Spleen (tissue), 11 donors: ENCODE results near the gene RNF224. TPM values are rescaled to one million over a fixed set of nuclear protein-coding genes. Genes with fewer than 3 reads are reported as not detected.

ENCODE experiments used
- DNase-seq: peaks from one replicate; pipeline ENCODE4 v3.0.0-alpha.2; 2020
- H3K27ac ChIP-seq, 8 donors: fragments of 200-600 bp; sonication (generic) in 7 of 8; 1 replicate in 4 of 8; 2 replicates in 4 of 8; pipeline versions ENCODE4 v1.5.0 to v1.8.0; 2016 to 2021; ENCODE audit warnings: inconsistent platforms in 4 of 8, mild to moderate bottlenecking in 4 of 8, moderate library complexity in 1 of 8
- H3K27me3 ChIP-seq, 7 donors: fragments of 200-600 bp; sonication (generic) in 6 of 7; replicated peaks in 1 of 7; 1 replicate in 4 of 7; 2 replicates in 3 of 7; pipeline versions ENCODE4 v1.5.0 to v1.8.0; 2016 to 2021; ENCODE audit warnings: inconsistent platforms in 3 of 7, mild to moderate bottlenecking in 1 of 7
- H3K36me3 ChIP-seq, 6 donors: fragments of 200-600 bp; sonication (generic) in 5 of 6; 1 replicate in 4 of 6; 2 replicates in 2 of 6; pipeline versions ENCODE4 v1.5.0 to v1.8.0; 2016 to 2021; ENCODE audit warnings: inconsistent platforms in 2 of 6
- H3K4me1 ChIP-seq, 6 donors: fragments of 200-600 bp; sonication (generic) in 5 of 6; 1 replicate in 3 of 6; 2 replicates in 3 of 6; pipeline versions ENCODE4 v1.5.0 to v1.8.0; 2016 to 2021; ENCODE audit warnings: inconsistent platforms in 3 of 6
- H3K4me3 ChIP-seq, 8 donors: fragments of 200-600 bp; sonication (generic) in 7 of 8; 1 replicate in 4 of 8; 2 replicates in 4 of 8; pipeline versions ENCODE4 v1.5.0 to v1.8.0; 2016 to 2021; ENCODE audit warnings: inconsistent platforms in 4 of 8, mild to moderate bottlenecking in 4 of 8, moderate library complexity in 2 of 8
- H3K9me3 ChIP-seq, 8 donors: fragments of 200-600 bp; sonication (generic) in 7 of 8; 1 replicate in 4 of 8; 2 replicates in 4 of 8; pipeline versions ENCODE4 v1.5.0 to v1.8.0; 2016 to 2021; ENCODE audit warnings: inconsistent platforms in 4 of 8
- CTCF ChIP-seq, 11 experiments: fragments of 200-600 bp in 7 of 11; fragments of 450-650 bp in 4 of 11; sonication (generic) in 4 of 11; IDR thresholded peaks in 8 of 11; conservative IDR thresholded peaks in 3 of 11; 1 replicate in 7 of 11; 2 replicates in 4 of 11; pipeline versions ENCODE4 v1.4.0 to v1.8.0; 2016 to 2021; ENCODE audit warnings: antibody characterized with exemption in 11 of 11, inconsistent platforms in 4 of 11, mild to moderate bottlenecking in 1 of 11
- POLR2A ChIP-seq, 3 donors: fragments of 450-650 bp; IDR thresholded peaks; one replicate each; pipeline ENCODE4 v1.5.1; 2017; ENCODE audit warnings: antibody characterized with exemption in 3 of 3, mild to moderate bottlenecking in 1 of 3
- POLR2AphosphoS5 ChIP-seq, 3 donors: sonication (generic); formaldehyde crosslinking; IDR thresholded peaks; one replicate each; pipeline ENCODE4 v1.5.1; 2017; ENCODE audit warnings: antibody characterized with exemption in 3 of 3
- WGBS, 5 donors: extraction: QIAGEN DNeasy Blood & Tissue Kit in 3 of 5; methylation state at CpG; one replicate each; pipeline versions ENCODE4 v1.1.5 to v1.1.7; 2013 to 2018; 5-methylcytosine and 5-hydroxymethylcytosine counted together
- intact Hi-C: fragments of 100-400 bp; cut with DNase I; formaldehyde crosslinking; loops from one replicate; pipeline ENCODE4 v1.15.0; 2023; ENCODE audit warnings: low total_unique reads
- polyA plus RNA-seq, 3 donors: library from polyadenylated mRNA; stranded (reverse); fragments of 200-250 nt; gene quantifications; one replicate each; pipeline ENCODE4 v1.2.1, GENCODE V29; 2013
- total RNA-seq, 7 donors: library from RNA; depleted of rRNA in 3 of 7; stranded (reverse); fragments of >200 nt in 3 of 7; fragmentation: NEBNext Ultra II Directional in 4 of 7; extraction: Animal tissue kit (Norgen Biotek cat#: 25700) in 4 of 7; gene quantifications; one replicate each; pipeline versions ENCODE4 v1.1.0 to v1.2.1, GENCODE V29; 2016 to 2021
- donor health status: healthy with polysubstance abuse.
- donor health status: DM: no; HTN: no; CAD: no; lungs with moderate emphysema.
- donor health status: DM: no; HTN: no; CAD: no.
- donor health status: Bipolar disorder and iron deficiency.
- donor health status: healthy.
- donor health status: DM: no; HTN: no; CAD: no.
- donor health status: DM: yes; HTN: yes; CAD: no.

RNF224 gene
- total and polyA plus RNA-seq, 10 donors = not detected

GRCh38 chr9:137263506-137263905, 36.2 kb downstream of the RNF224 start:
- Histone ChIP-seq H3K4me1 (peaks cover 0 to 35% (median 12%) of the 10 kb centered on the region in 6 donors), H3K27ac (no peak overlapping the region), H3K27me3 (no peaks in the 10 kb centered on the region), H3K4me3 (no peak overlapping the region), H3K36me3 (peaks cover 0 to 84% (median 42%) of the 10 kb centered on the region in 6 donors), H3K9me3 (no peaks in the 10 kb centered on the region)
- intact Hi-C loops = no loop called here
- WGBS, 5 donors = 77 to 90% (median 81%) methylated on average over 8 to 10 of the region's 10 CpGs
- TF ChIP-seq CTCF (IDR thresholded peaks at IDR 0.05 in 8 of 11, conservative IDR thresholded peaks at IDR 0.05 in 3 of 11) = no peak
- no peak for TF ChIP-seq POLR2A (IDR thresholded peaks at IDR 0.05)
- TF ChIP-seq POLR2AphosphoS5 (IDR thresholded peaks at IDR 0.05) = no peak
- DNase-seq = peak; percentile 53

GRCh38 chr9:137264067-137264466, 36.8 kb downstream of the RNF224 start:
- peaks cover 4 to 37% (median 17%) of the 10 kb centered on the region in 6 donors for H3K4me1 ChIP-seq
- peaks cover 0 to 84% (median 37%) of the 10 kb centered on the region in 6 donors for H3K36me3 ChIP-seq
- DNase-seq = peak; percentile 63
- H3K27me3 ChIP-seq = no peaks in the 10 kb centered on the region
- TF ChIP-seq CTCF (IDR thresholded peaks at IDR 0.05 in 8 of 11, conservative IDR thresholded peaks at IDR 0.05 in 3 of 11) (no peak), POLR2AphosphoS5 (IDR thresholded peaks at IDR 0.05) (peak in 1 of 3 donors; percentile 48)
- H3K4me3 ChIP-seq = no peak overlapping the region
- H3K27ac ChIP-seq = no peak overlapping the region
- H3K9me3 ChIP-seq = no peaks in the 10 kb centered on the region
- intact Hi-C loops = no loop called here
- WGBS, 5 donors = 93 to 96% (median 95%) methylated on average over 22 of the region's 22 CpGs

GRCh38 chr9:137265496-137266161, 38.3 kb downstream of the RNF224 start:
- intact Hi-C loops = no loop called here
- Histone ChIP-seq H3K4me1 (peaks cover 12 to 48% (median 30%) of the 10 kb centered on the region in 6 donors), H3K9me3 (no peaks in the 10 kb centered on the region), H3K27me3 (no peaks in the 10 kb centered on the region), H3K36me3 (peaks cover 0 to 92% (median 36%) of the 10 kb centered on the region in 6 donors), H3K4me3 (no peak overlapping the region), H3K27ac (peak overlapping the region in 1 of 8 donors; percentile 14)
- TF ChIP-seq POLR2AphosphoS5 (IDR thresholded peaks at IDR 0.05) (peak in 1 of 3 donors; percentile 34), POLR2A (IDR thresholded peaks at IDR 0.05) (no peak)
- DNase-seq = peak; percentile 64
- 93 to 97% (median 94%) methylated on average over 9 to 29 of the region's 29 CpGs for WGBS, 5 donors

- intact Hi-C loops = no loop called here
- peaks cover 0 to 93% (median 39%) of the 10 kb centered on the region in 6 donors for H3K36me3 ChIP-seq
- WGBS, 5 donors = 75 to 100% (median 92%) methylated on average over 2 to 15 of the region's 15 CpGs
- H3K27me3 ChIP-seq = no peaks in the 10 kb centered on the region
- TF ChIP-seq POLR2A (IDR thresholded peaks at IDR 0.05) (no peak), CTCF (IDR thresholded peaks at IDR 0.05 in 8 of 11, conservative IDR thresholded peaks at IDR 0.05 in 3 of 11) (no peak), POLR2AphosphoS5 (IDR thresholded peaks at IDR 0.05) (peak in 1 of 3 donors; percentile 30)
- no peak overlapping the region for H3K4me3 ChIP-seq
- H3K27ac ChIP-seq = peak overlapping the region in 1 of 8 donors; percentile 14
- peak; percentile 65 for DNase-seq
- H3K9me3 ChIP-seq = no peaks in the 10 kb centered on the region
- peaks cover 12 to 53% (median 34%) of the 10 kb centered on the region in 6 donors for H3K4me1 ChIP-seq
These were observed 38.8 kb downstream of the RNF224 start for GRCh38 chr9:137266162-137266527.
